Measurements from ENCODE around the gene EAPP. TPM values are rescaled to one million over a fixed set of nuclear protein-coding genes. Genes with fewer than 3 reads are reported as not detected.
"Not testable (repeated sequence)": the region's sequence is repeated elsewhere in the genome, so short reads cannot be mapped to it uniquely, and the experiment has no call there.

Gene EAPP
- total RNA-seq, 3 donors from 2014 or later (not counting 1 experiment from before 2014, with no cell fraction given), result 70.5 to 96.6 (median 76.1) TPM

GRCh38 chr14:34520304-34520970, 19.1 kb downstream of the EAPP start:
- H3K27ac ChIP-seq (ENCODE audit: low read length); intact Hi-C loops (cut with micrococcal nuclease); H3K9me3 Mint-ChIP-seq; H3K4me3 Mint-ChIP-seq; H3K4me3 ChIP-seq (ENCODE audit: low read length); H3K27me3 Mint-ChIP-seq (ENCODE audit: low read depth in 2 of 2); H3K4me1 Mint-ChIP-seq; H3K4me1 ChIP-seq (ENCODE audit: control insufficient read depth, insufficient read depth, low read length); H3K9me3 ChIP-seq (ENCODE audit: control insufficient read depth, insufficient read depth, low read length); DNase-seq; ATAC-seq; H3K27me3 ChIP-seq (ENCODE audit: control insufficient read depth, insufficient read depth, low read length): not testable (repeated sequence)
- Mint-ChIP-seq H3K27ac (peak overlapping the region in 1 of 2 donors; percentile 30), H3K36me3 (peaks cover 46% of the 10 kb centered on the region)
- over 99% methylated on average over 7 of the region's 7 CpGs for WGBS (ENCODE audit: insufficient coverage)
- peaks cover 62% of the 10 kb centered on the region for H3K36me3 ChIP-seq (ENCODE audit: control insufficient read depth, insufficient read depth, low read length)

DNA sequence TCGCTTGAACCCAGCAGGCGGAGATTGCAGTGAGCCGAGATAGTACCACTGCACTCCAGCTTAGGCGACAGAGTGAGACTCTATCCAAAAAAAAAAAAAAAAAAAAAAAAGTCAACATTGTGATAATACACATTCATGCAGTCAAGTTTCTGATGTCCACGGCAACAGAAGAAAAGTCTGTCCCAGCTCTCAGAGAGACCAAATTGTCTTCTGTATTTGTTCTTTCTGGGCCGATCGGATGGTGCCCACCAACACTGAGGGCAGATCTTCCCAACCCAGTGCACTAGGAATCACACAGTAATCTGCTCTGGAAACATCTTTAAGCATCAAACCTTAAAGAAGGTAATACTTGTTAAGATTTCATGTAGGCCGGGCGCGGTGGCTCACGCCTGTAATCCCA, 31.6 kb downstream of the EAPP start:
- no peaks in the 10 kb centered on the region for H3K27me3 ChIP-seq (ENCODE audit: control insufficient read depth, insufficient read depth, low read length)
- intact Hi-C loops (cut with micrococcal nuclease), result no loop called here
- Mint-ChIP-seq H3K4me3 (no peak overlapping the region), H3K27me3 (ENCODE audit: low read depth in 2 of 2) (no peaks in the 10 kb centered on the region), H3K4me1 (no peaks in the 10 kb centered on the region), H3K36me3 (no peaks in the 10 kb centered on the region), H3K9me3 (no peaks in the 10 kb centered on the region), H3K27ac (no peak overlapping the region)
- H3K4me3 ChIP-seq (ENCODE audit: low read length), result no peak overlapping the region
- DNase-seq (no peak), ATAC-seq (no peak)
- WGBS (ENCODE audit: insufficient coverage), result 95% methylated on average over 7 of the region's 11 CpGs
- no peaks in the 10 kb centered on the region for H3K9me3 ChIP-seq (ENCODE audit: control insufficient read depth, insufficient read depth, low read length)
- no peak for TF ChIP-seq CTCF (IDR thresholded peaks at IDR 0.05)
- no peaks in the 10 kb centered on the region for H3K4me1 ChIP-seq (ENCODE audit: control insufficient read depth, insufficient read depth, low read length)
- no peaks in the 10 kb centered on the region for H3K36me3 ChIP-seq (ENCODE audit: control insufficient read depth, insufficient read depth, low read length)
- H3K27ac ChIP-seq (ENCODE audit: low read length), result no peak overlapping the region

- H3K4me1 Mint-ChIP-seq, result no peaks in the 10 kb centered on the region
- H3K36me3 ChIP-seq (ENCODE audit: control insufficient read depth, insufficient read depth, low read length), result no peaks in the 10 kb centered on the region
- no peaks in the 10 kb centered on the region for H3K27me3 ChIP-seq (ENCODE audit: control insufficient read depth, insufficient read depth, low read length)
- 86% methylated on average over 9 of the region's 9 CpGs for WGBS (ENCODE audit: insufficient coverage)
- H3K9me3 ChIP-seq (ENCODE audit: control insufficient read depth, insufficient read depth, low read length), result no peaks in the 10 kb centered on the region
- ATAC-seq (no peak), DNase-seq (no peak)
- no peaks in the 10 kb centered on the region for H3K27me3 Mint-ChIP-seq (ENCODE audit: low read depth in 2 of 2)
- intact Hi-C loops (cut with micrococcal nuclease), result no loop called here
- no peaks in the 10 kb centered on the region for H3K4me1 ChIP-seq (ENCODE audit: control insufficient read depth, insufficient read depth, low read length)
- H3K36me3 Mint-ChIP-seq, result no peaks in the 10 kb centered on the region
- no peak overlapping the region for H3K4me3 Mint-ChIP-seq
- H3K27ac Mint-ChIP-seq, result no peak overlapping the region
- no peak overlapping the region for H3K4me3 ChIP-seq (ENCODE audit: low read length)
- no peak for TF ChIP-seq CTCF (IDR thresholded peaks at IDR 0.05)
- no peaks in the 10 kb centered on the region for H3K9me3 Mint-ChIP-seq
- H3K27ac ChIP-seq (ENCODE audit: low read length), result no peak overlapping the region
Observed at GRCh38 chr14:34507459-34507858, 32.0 kb downstream of the EAPP start.

DNA sequence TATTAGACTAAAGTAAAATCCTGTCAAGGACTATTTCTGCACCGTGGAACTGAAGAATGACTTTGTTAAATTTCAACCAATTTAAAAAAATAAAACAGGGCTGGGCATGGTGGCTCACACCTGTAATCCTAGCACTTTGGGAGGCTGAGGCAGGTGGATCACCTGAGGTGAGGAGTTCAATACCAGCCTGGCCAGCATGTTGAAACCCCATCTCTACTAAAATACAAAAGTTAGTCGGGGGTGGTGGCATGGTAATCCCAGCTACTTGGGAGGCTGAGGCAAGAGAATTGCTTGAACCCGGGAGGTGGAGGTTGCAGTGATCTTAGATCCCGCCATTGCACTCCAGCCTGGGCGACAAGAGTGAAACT, 34.4 kb downstream of the EAPP start:
- intact Hi-C loops (cut with micrococcal nuclease); H3K9me3 ChIP-seq (ENCODE audit: control insufficient read depth, insufficient read depth, low read length); H3K27me3 ChIP-seq (ENCODE audit: control insufficient read depth, insufficient read depth, low read length); H3K27ac Mint-ChIP-seq; H3K4me1 ChIP-seq (ENCODE audit: control insufficient read depth, insufficient read depth, low read length); H3K27ac ChIP-seq (ENCODE audit: low read length); H3K27me3 Mint-ChIP-seq (ENCODE audit: low read depth in 2 of 2); H3K36me3 ChIP-seq (ENCODE audit: control insufficient read depth, insufficient read depth, low read length); H3K36me3 Mint-ChIP-seq; ATAC-seq; H3K4me3 Mint-ChIP-seq; H3K4me1 Mint-ChIP-seq; H3K4me3 ChIP-seq (ENCODE audit: low read length); H3K9me3 Mint-ChIP-seq; DNase-seq: not testable (repeated sequence)
- WGBS (ENCODE audit: insufficient coverage), result 95% methylated on average over 5 of the region's 5 CpGs

GRCh38 chr14:34504027-34504426, 35.5 kb downstream of the EAPP start:
- H3K9me3 ChIP-seq (ENCODE audit: control insufficient read depth, insufficient read depth, low read length); H3K4me1 ChIP-seq (ENCODE audit: control insufficient read depth, insufficient read depth, low read length); H3K36me3 Mint-ChIP-seq; H3K9me3 Mint-ChIP-seq; H3K27ac Mint-ChIP-seq; H3K4me3 ChIP-seq (ENCODE audit: low read length); H3K4me3 Mint-ChIP-seq; H3K4me1 Mint-ChIP-seq; H3K27ac ChIP-seq (ENCODE audit: low read length); H3K27me3 Mint-ChIP-seq (ENCODE audit: low read depth in 2 of 2); H3K27me3 ChIP-seq (ENCODE audit: control insufficient read depth, insufficient read depth, low read length); H3K36me3 ChIP-seq (ENCODE audit: control insufficient read depth, insufficient read depth, low read length); DNase-seq; ATAC-seq; intact Hi-C loops (cut with micrococcal nuclease): not testable (repeated sequence)
- WGBS (ENCODE audit: insufficient coverage), result 82% methylated on average over 9 of the region's 9 CpGs
